ENCODE results near the gene SMIM30.
"Not testable (repeated sequence)": the region's sequence is repeated elsewhere in the genome, so short reads cannot be mapped to it uniquely, and the experiment has no call there.

Gene SMIM30

GRCh38 chr7:113118074-113118959 lies at the start of gene SMIM30:
Gene SMIM30, minus strand, starts transcription at chr7:113118554. Its CDS starts 976 bp downstream, at chr7:113117578.
- peak; percentile 70 to 76 for DNase-seq (ENCODE audit: low read depth in 2 of 2, low spot score in 1 of 2)

GRCh38 chr7:113166176-113166575 lies 47.8 kb upstream of the SMIM30 start:
- DNase-seq (ENCODE audit: low read depth in 2 of 2, low spot score in 1 of 2) = not testable (repeated sequence)

GRCh38 chr7:113161050-113161449 lies 42.7 kb upstream of the SMIM30 start:
- DNase-seq (ENCODE audit: low read depth in 2 of 2, low spot score in 1 of 2) = no peak

GRCh38 chr7:113159746-113160339 lies 41.5 kb upstream of the SMIM30 start:
- DNase-seq (ENCODE audit: low read depth in 2 of 2, low spot score in 1 of 2) = no peak

GRCh38 chr7:113158756-113159155 lies 40.4 kb upstream of the SMIM30 start:
- no peak for DNase-seq (ENCODE audit: low read depth in 2 of 2, low spot score in 1 of 2)

GRCh38 chr7:113154117-113154516 lies 35.8 kb upstream of the SMIM30 start:
- no peak for DNase-seq (ENCODE audit: low read depth in 2 of 2, low spot score in 1 of 2)

- no peak for DNase-seq (ENCODE audit: low read depth in 2 of 2, low spot score in 1 of 2)
These were observed 26.5 kb upstream of the SMIM30 start for GRCh38 chr7:113144817-113145216.

- no peak for DNase-seq (ENCODE audit: low read depth in 2 of 2, low spot score in 1 of 2)
These were observed 25.3 kb upstream of the SMIM30 start for GRCh38 chr7:113143486-113144257.

GRCh38 chr7:113142385-113143119 lies 24.2 kb upstream of the SMIM30 start:
- DNase-seq (ENCODE audit: low read depth in 2 of 2, low spot score in 1 of 2) = no peak

GRCh38 chr7:113141803-113142202 lies 23.4 kb upstream of the SMIM30 start:
- DNase-seq (ENCODE audit: low read depth in 2 of 2, low spot score in 1 of 2) = no peak

- no peak for DNase-seq (ENCODE audit: low read depth in 2 of 2, low spot score in 1 of 2)
These were observed 22.6 kb upstream of the SMIM30 start for GRCh38 chr7:113140956-113141355.

- no peak for DNase-seq (ENCODE audit: low read depth in 2 of 2, low spot score in 1 of 2)
These were observed 18.9 kb upstream of the SMIM30 start for GRCh38 chr7:113137241-113137640.

GRCh38 chr7:113134025-113134424 lies 15.7 kb upstream of the SMIM30 start:
- no peak for DNase-seq (ENCODE audit: low read depth in 2 of 2, low spot score in 1 of 2)

- no peak for DNase-seq (ENCODE audit: low read depth in 2 of 2, low spot score in 1 of 2)
These were observed 13.0 kb upstream of the SMIM30 start for GRCh38 chr7:113131367-113131766.

GRCh38 chr7:113128031-113128430 lies 9.7 kb upstream of the SMIM30 start:
- DNase-seq (ENCODE audit: low read depth in 2 of 2, low spot score in 1 of 2) = no peak

GRCh38 chr7:113125728-113126127 lies 7.4 kb upstream of the SMIM30 start:
- DNase-seq (ENCODE audit: low read depth in 2 of 2, low spot score in 1 of 2) = no peak

GRCh38 chr7:113122744-113123143 lies 4.4 kb upstream of the SMIM30 start:
- DNase-seq (ENCODE audit: low read depth in 2 of 2, low spot score in 1 of 2) = no peak

- DNase-seq (ENCODE audit: low read depth in 2 of 2, low spot score in 1 of 2) = no peak
These were observed 2.3 kb upstream of the SMIM30 start for GRCh38 chr7:113120647-113121046.

- no peak for DNase-seq (ENCODE audit: low read depth in 2 of 2, low spot score in 1 of 2)
These were observed 1.1 kb upstream of the SMIM30 start for GRCh38 chr7:113119429-113119828.

- not testable (repeated sequence) for DNase-seq (ENCODE audit: low read depth in 2 of 2, low spot score in 1 of 2)
These were observed 980 bp downstream of the SMIM30 start for GRCh38 chr7:113117374-113117774.

- DNase-seq (ENCODE audit: low read depth in 2 of 2, low spot score in 1 of 2) = no peak
These were observed 4.4 kb downstream of the SMIM30 start for GRCh38 chr7:113113912-113114311.
